ENCODE data around the gene AHCYL1. TPM values are rescaled to one million over a fixed set of nuclear protein-coding genes. Genes with fewer than 3 reads are reported as not detected.

The AHCYL1 gene
- polyA plus RNA-seq, 2 of the 4 experiments (the other 2 are of a cell fraction), result 124 to 148 TPM

GRCh38 chr1:109980324-109981003, 4.1 kb upstream of the AHCYL1 start:
- WGBS (ENCODE audit: missing lambda C conversion rate), result 13% methylated on average over 5 of the region's 6 CpGs
- ChIA-PET POLR2A (interaction anchor here (1.4 to 4.1 kb wide), 2 partner anchors 21 to 188 kb away, joined by 5 to 15 read pairs; no protein-coding TSS in a partner anchor), CTCF (interaction anchor here (0.7 to 17.7 kb wide), 40 partner anchors 8 to 476 kb away, joined by 3 to 969 read pairs (median 4); partner anchors contain the start of gene CSF1)
- no peak for TF ChIP-seq MAZ (IDR thresholded peaks at IDR 0.05; ENCODE audit: borderline replicate concordance, low read depth, low read length)
- peak; percentile 68 for TF ChIP-seq CTCF (IDR thresholded peaks at IDR 0.05)
- peak; percentile 96 for TF ChIP-seq SMC3 (IDR thresholded peaks at IDR 0.05)
- TF ChIP-seq HOXB5 (CRISPR knock-in tag; IDR thresholded peaks at IDR 0.05), result no peak
- no peak for TF ChIP-seq JUNB (IDR thresholded peaks at IDR 0.05)
- no peak for TF ChIP-seq ESRRA (IDR thresholded peaks at IDR 0.05; ENCODE audit: borderline replicate concordance, low read length)
- peak; percentile 63 for TF ChIP-seq MAX (IDR thresholded peaks at IDR 0.05)
- TF ChIP-seq CBX8 (IDR thresholded peaks at IDR 0.05), result no peak
- no peak for TF ChIP-seq HDAC2 (IDR thresholded peaks at IDR 0.05)
- no peak for TF ChIP-seq EHF (CRISPR knock-in tag; IDR thresholded peaks at IDR 0.05)
- TF ChIP-seq RAD21 (conservative IDR thresholded peaks at IDR 0.05 in 1 of 2, IDR thresholded peaks at IDR 0.05 in 1 of 2), result peak; percentile 92 to 94
- peaks cover 68% of the 10 kb centered on the region for H3K4me1 ChIP-seq
- DNase-seq (ENCODE audit: low read depth in 1 of 2, low spot score in 1 of 2) (peak; percentile 59 to 70), ATAC-seq (peak; percentile 46 to 63; a peak in 4 of 6 replicates), FAIRE-seq (no peak)
- H3K4me2 ChIP-seq, result peak overlapping the region; percentile 71
- H3K27ac ChIP-seq, result peak overlapping the region; percentile 95 to 98
- H3K4me3 ChIP-seq, result no peak overlapping the region
- peaks cover 22% of the 10 kb centered on the region for H3K9me3 ChIP-seq

- H3K4me2 ChIP-seq, result peak overlapping the region; percentile 71
- ATAC-seq, result peak in 1 of 2 experiments; percentile 4; a peak in 3 of 6 replicates
- POLR2A ChIA-PET, result interaction anchor here (1.4 to 4.1 kb wide), 2 partner anchors 21 to 188 kb away, joined by 5 to 15 read pairs; no protein-coding TSS in a partner anchor
These were observed 3.6 kb upstream of the AHCYL1 start for GRCh38 chr1:109981004-109981335.

More at GRCh38 chr1:109981004-109981335, 3.6 kb upstream of the AHCYL1 start:
- FAIRE-seq (no peak), DNase-seq (ENCODE audit: low read depth in 1 of 2, low spot score in 1 of 2) (peak in 1 of 2 experiments; percentile 45)
- CTCF ChIA-PET, result interaction anchor here (0.7 to 17.7 kb wide), 34 partner anchors 15 to 476 kb away, joined by 3 to 969 read pairs (median 5); partner anchors contain the start of gene CSF1
- 26% methylated on average over 4 of the region's 4 CpGs for WGBS (ENCODE audit: missing lambda C conversion rate)
- Histone ChIP-seq H3K9me3 (peaks cover 22% of the 10 kb centered on the region), H3K4me3 (no peak overlapping the region), H3K4me1 (peaks cover 66% of the 10 kb centered on the region), H3K27ac (peak overlapping the region; percentile 95 to 98)
- TF ChIP-seq REST (IDR thresholded peaks at IDR 0.05) (no peak), CBX8 (IDR thresholded peaks at IDR 0.05) (no peak), RCOR1 (IDR thresholded peaks at IDR 0.05; ENCODE audit: low read depth, low read length) (no peak), PHF8 (IDR thresholded peaks at IDR 0.05; ENCODE audit: borderline replicate concordance, low read depth) (no peak), POLR2AphosphoS2 (conservative IDR thresholded peaks at IDR 0.05; ENCODE audit: low read length) (no peak), GATA3 (IDR thresholded peaks at IDR 0.05; ENCODE audit: borderline replicate concordance) (no peak), HMGXB4 (CRISPR knock-in tag; IDR thresholded peaks at IDR 0.05; ENCODE audit: borderline replicate concordance) (no peak), POLR2A (IDR thresholded peaks at IDR 0.05; ENCODE audit: low read length) (no peak), EP300 (IDR thresholded peaks at IDR 0.05) (no peak), RARB (CRISPR knock-in tag; IDR thresholded peaks at IDR 0.05) (no peak), CHD4 (IDR thresholded peaks at IDR 0.05; ENCODE audit: borderline replicate concordance) (no peak), JUN (IDR thresholded peaks at IDR 0.05) (no peak), FOSL2 (IDR thresholded peaks at IDR 0.05) (no peak), FOSL2 (CRISPR knock-in tag; IDR thresholded peaks at IDR 0.05) (no peak), ZC3H11A (IDR thresholded peaks at IDR 0.05) (no peak)
